Breast epithelium (tissue), 4 donors: Measurements from ENCODE around the gene DGKB. TPM values are rescaled to one million over a fixed set of nuclear protein-coding genes. Genes with fewer than 3 reads are reported as not detected.

ENCODE experiments used
- DNase-seq, 2 donors: peaks; one replicate each; pipeline ENCODE4 v3.0.0-alpha.2; 2019; ENCODE audit warnings: low spot score in 2 of 2
- H3K27ac ChIP-seq, 2 donors: fragments of 200-600 bp; sonication (generic) in 1 of 2; one replicate each; pipeline ENCODE4 v1.5.1; 2016 to 2019; ENCODE audit warnings: mild to moderate bottlenecking in 1 of 2
- H3K27me3 ChIP-seq, 2 donors: fragments of 200-600 bp; sonication (generic) in 1 of 2; one replicate each; pipeline versions ENCODE4 v1.5.1 to v1.6.0; 2017 to 2019; ENCODE audit warnings: control low read depth in 1 of 2, mild to moderate bottlenecking in 1 of 2
- H3K36me3 ChIP-seq: fragments of 200-600 bp; one replicate; pipeline ENCODE4 v1.5.1; 2019
- H3K4me1 ChIP-seq, 2 donors: fragments of 200-600 bp; sonication (generic); one replicate each; pipeline ENCODE4 v1.5.1; 2016 to 2019; ENCODE audit warnings: control low read depth in 1 of 2
- H3K4me3 ChIP-seq, 3 donors: fragments of 200-600 bp; sonication (generic); 1 replicate in 2 of 3; 2 replicates in 1 of 3; pipeline ENCODE4 v1.5.1; 2016 to 2019; ENCODE audit warnings: mild to moderate bottlenecking in 3 of 3, moderate library complexity in 2 of 3
- H3K9me3 ChIP-seq, 2 donors: fragments of 200-600 bp; sonication (generic) in 1 of 2; one replicate each; pipeline ENCODE4 v1.5.1; 2016 to 2019; ENCODE audit warnings: control low read depth in 1 of 2
- CTCF ChIP-seq, 3 donors: fragments of 450-650 bp; IDR thresholded peaks; one replicate each; pipeline ENCODE4 v1.5.1; 2016 to 2017; ENCODE audit warnings: antibody characterized with exemption in 3 of 3, mild to moderate bottlenecking in 3 of 3, moderate library complexity in 3 of 3
- POLR2A ChIP-seq: fragments of 450-650 bp; IDR thresholded peaks from one replicate; pipeline ENCODE4 v1.6.1; 2016; ENCODE audit warnings: antibody characterized with exemption, mild to moderate bottlenecking, moderate library complexity
- POLR2AphosphoS5 ChIP-seq, 3 donors: sonication (generic); formaldehyde crosslinking; IDR thresholded peaks; one replicate each; pipeline ENCODE4 v1.6.1; 2017; ENCODE audit warnings: antibody characterized with exemption in 3 of 3
- intact Hi-C: fragments of 100-400 bp; cut with DNase I; formaldehyde crosslinking; loops from one replicate; pipeline ENCODE4 v1.15.1; 2023; ENCODE audit warnings: low total_unique reads
- total RNA-seq, 3 donors: library from RNA; depleted of rRNA; stranded (reverse); fragments of >200 nt; gene quantifications; one replicate each; pipeline ENCODE4 v1.1.0, GENCODE V29; 2016

DGKB gene
- total RNA-seq, 3 donors from 2014 or later: 0.16 to 0.44 (median 0.33) TPM

GRCh38 chr7:14340393-14341074 is 562.0 kb downstream of the DGKB start:
- Histone ChIP-seq H3K9me3 (no peaks in the 10 kb centered on the region), H3K27ac (no peak overlapping the region), H3K4me3 (no peak overlapping the region), H3K27me3 (no peaks in the 10 kb centered on the region), H3K36me3 (no peaks in the 10 kb centered on the region), H3K4me1 (no peaks in the 10 kb centered on the region)
- TF ChIP-seq CTCF (IDR thresholded peaks at IDR 0.05): no peak
- no peak for DNase-seq
- intact Hi-C loops: no loop called here

GRCh38 chr7:14339861-14340260 is 562.7 kb downstream of the DGKB start:
- H3K36me3 ChIP-seq: no peaks in the 10 kb centered on the region
- H3K27me3 ChIP-seq: no peaks in the 10 kb centered on the region
- H3K4me3 ChIP-seq: no peak overlapping the region
- no peak for DNase-seq
- no peaks in the 10 kb centered on the region for H3K9me3 ChIP-seq
- no peaks in the 10 kb centered on the region for H3K4me1 ChIP-seq
- H3K27ac ChIP-seq: no peak overlapping the region
- TF ChIP-seq POLR2AphosphoS5 (IDR thresholded peaks at IDR 0.05) (no peak), CTCF (IDR thresholded peaks at IDR 0.05) (no peak), POLR2A (no peak)
- intact Hi-C loops: no loop called here

- intact Hi-C loops: no loop called here
- DNase-seq: no peak
- no peak for TF ChIP-seq CTCF (IDR thresholded peaks at IDR 0.05)
- TF ChIP-seq POLR2AphosphoS5 (IDR thresholded peaks at IDR 0.05): no peak
- TF ChIP-seq POLR2A: no peak
- H3K4me1 ChIP-seq: no peaks in the 10 kb centered on the region
- H3K27me3 ChIP-seq: no peaks in the 10 kb centered on the region
- no peak overlapping the region for H3K27ac ChIP-seq
- no peaks in the 10 kb centered on the region for H3K9me3 ChIP-seq
- no peaks in the 10 kb centered on the region for H3K36me3 ChIP-seq
- H3K4me3 ChIP-seq: no peak overlapping the region
Measured at GRCh38 chr7:14336256-14336655, 566.3 kb downstream of the DGKB start.

DNA sequence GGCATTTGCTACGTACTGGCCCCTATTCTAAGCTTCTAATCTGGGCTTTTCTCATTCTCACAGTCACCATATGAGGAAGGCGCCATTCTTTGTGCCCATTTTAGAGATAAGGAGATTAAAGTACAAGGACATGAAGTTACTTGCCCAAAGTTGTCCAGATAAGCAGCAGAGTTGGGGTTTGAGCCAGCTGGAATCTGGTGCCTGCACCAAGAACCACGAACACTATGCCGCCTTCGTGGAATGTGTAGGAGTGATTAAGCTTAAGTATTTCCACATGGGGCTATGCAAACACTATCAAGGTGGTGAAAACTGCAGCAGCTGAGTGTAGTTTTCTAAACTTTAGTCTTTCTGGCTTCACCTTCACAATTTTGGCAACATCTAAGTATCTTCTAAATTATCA is 570.4 kb downstream of the DGKB start:
- intact Hi-C loops: no loop called here
- DNase-seq: no peak
- H3K27ac ChIP-seq: no peak overlapping the region
- H3K36me3 ChIP-seq: no peaks in the 10 kb centered on the region
- H3K9me3 ChIP-seq: no peaks in the 10 kb centered on the region
- no peaks in the 10 kb centered on the region for H3K4me1 ChIP-seq
- no peak overlapping the region for H3K4me3 ChIP-seq
- H3K27me3 ChIP-seq: no peaks in the 10 kb centered on the region
- no peak for TF ChIP-seq CTCF (IDR thresholded peaks at IDR 0.05)
- TF ChIP-seq POLR2A: no peak
- no peak for TF ChIP-seq POLR2AphosphoS5 (IDR thresholded peaks at IDR 0.05)

DNA sequence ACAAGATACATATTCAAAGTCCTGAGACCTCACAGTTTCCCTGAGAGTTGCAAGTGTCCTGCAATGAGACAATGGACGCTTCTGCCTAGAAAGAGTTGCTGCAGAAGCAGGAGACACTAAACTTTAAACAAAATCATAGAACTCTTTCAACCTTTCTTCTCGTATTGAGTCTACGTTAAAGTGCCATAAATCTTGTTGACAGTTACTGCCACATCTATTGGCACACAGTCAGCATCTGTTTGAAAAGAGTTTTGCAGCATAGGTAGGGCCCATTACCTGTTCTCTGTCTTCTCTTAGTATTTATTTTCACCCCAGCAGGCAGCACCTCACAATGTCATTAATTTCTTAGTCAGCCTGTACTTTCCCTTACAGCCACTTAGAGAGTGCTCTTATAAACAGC is 577.8 kb downstream of the DGKB start:
- TF ChIP-seq CTCF (IDR thresholded peaks at IDR 0.05): no peak
- no peak for TF ChIP-seq POLR2A
- TF ChIP-seq POLR2AphosphoS5 (IDR thresholded peaks at IDR 0.05): no peak
- DNase-seq: no peak
- Histone ChIP-seq H3K27ac (no peak overlapping the region), H3K27me3 (no peaks in the 10 kb centered on the region), H3K4me1 (no peaks in the 10 kb centered on the region), H3K4me3 (no peak overlapping the region), H3K36me3 (no peaks in the 10 kb centered on the region), H3K9me3 (no peaks in the 10 kb centered on the region)
- intact Hi-C loops: no loop called here
